Measurements from ENCODE around the gene ATP11A. TPM values are rescaled to one million over a fixed set of nuclear protein-coding genes. Genes with fewer than 3 reads are reported as not detected.

ATP11A gene
- total and polyA plus RNA-seq, 9 donors = 6.6 to 72.7 (median 34.9) TPM

DNA sequence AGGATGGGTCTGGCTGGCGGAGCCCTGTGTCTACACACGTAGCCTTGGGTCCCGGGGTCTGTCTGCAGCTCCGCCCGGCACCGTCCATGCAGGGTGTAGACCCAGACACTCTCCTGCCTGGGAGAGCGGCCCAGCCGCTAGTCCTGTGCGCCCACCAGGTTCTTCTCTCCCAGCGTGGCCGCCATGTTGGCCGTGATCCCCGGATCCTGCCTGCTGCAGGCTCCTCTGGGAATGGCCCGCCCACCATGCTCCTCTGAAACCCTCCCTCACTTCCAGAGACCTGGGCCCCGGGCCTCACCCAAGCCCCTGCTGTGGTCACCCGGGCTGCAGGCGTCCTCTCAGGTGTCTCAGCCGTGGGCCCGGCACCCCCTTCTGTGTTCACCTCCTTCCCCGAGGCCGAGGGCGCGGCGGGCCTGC lies 221.5 kb downstream of the ATP11A start:
- no peaks in the 10 kb centered on the region for H3K36me3 ChIP-seq
- H3K4me3 ChIP-seq = no peak overlapping the region
- peak in 1 of 5 donors; percentile 23 for DNase-seq
- H3K27me3 ChIP-seq = no peaks in the 10 kb centered on the region
- 93 to 95% (median 94%) methylated on average over 24 of the region's 24 CpGs for WGBS, 3 donors
- no peak overlapping the region for H3K27ac ChIP-seq
- TF ChIP-seq EP300 (IDR thresholded peaks at IDR 0.05) (no peak), POLR2A (IDR thresholded peaks at IDR 0.05) (no peak)
- TF ChIP-seq, protein P1, sequence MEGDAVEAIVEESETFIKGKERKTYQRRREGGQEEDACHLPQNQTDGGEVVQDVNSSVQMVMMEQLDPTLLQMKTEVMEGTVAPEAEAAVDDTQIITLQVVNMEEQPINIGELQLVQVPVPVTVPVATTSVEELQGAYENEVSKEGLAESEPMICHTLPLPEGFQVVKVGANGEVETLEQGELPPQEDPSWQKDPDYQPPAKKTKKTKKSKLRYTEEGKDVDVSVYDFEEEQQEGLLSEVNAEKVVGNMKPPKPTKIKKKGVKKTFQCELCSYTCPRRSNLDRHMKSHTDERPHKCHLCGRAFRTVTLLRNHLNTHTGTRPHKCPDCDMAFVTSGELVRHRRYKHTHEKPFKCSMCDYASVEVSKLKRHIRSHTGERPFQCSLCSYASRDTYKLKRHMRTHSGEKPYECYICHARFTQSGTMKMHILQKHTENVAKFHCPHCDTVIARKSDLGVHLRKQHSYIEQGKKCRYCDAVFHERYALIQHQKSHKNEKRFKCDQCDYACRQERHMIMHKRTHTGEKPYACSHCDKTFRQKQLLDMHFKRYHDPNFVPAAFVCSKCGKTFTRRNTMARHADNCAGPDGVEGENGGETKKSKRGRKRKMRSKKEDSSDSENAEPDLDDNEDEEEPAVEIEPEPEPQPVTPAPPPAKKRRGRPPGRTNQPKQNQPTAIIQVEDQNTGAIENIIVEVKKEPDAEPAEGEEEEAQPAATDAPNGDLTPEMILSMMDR (IDR thresholded peaks at IDR 0.05) = no peak
- intact Hi-C loops (cut with DNase I) = no loop called here
- H3K9me3 ChIP-seq = no peaks in the 10 kb centered on the region
- H3K4me1 ChIP-seq (ENCODE audit: insufficient read depth) = no peaks in the 10 kb centered on the region

DNA sequence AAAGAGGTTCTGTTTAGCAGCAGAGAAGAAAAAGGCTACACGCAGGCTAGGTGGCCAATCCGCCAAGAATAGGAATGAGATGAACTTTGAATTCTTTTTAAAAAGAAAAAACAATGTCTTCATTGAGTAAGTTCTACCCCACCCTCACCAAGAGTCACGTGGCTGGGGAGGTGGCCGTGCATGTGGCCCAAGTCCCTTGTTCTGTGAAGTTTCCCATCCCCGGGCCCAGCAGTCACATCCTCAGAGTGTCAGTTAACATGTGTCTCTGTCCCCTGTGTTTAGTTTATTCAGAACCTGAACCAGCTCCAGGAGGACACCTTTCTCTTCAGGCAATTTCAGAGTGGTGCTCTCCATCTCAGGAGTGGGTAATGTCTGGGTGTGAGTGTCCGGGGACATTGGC lies 222.0 kb downstream of the ATP11A start:
- TF ChIP-seq EP300 (IDR thresholded peaks at IDR 0.05) (no peak), POLR2A (IDR thresholded peaks at IDR 0.05) (no peak)
- TF ChIP-seq, protein P1 (IDR thresholded peaks at IDR 0.05) = no peak
- H3K27me3 ChIP-seq = no peaks in the 10 kb centered on the region
- intact Hi-C loops (cut with DNase I) = no loop called here

DNA sequence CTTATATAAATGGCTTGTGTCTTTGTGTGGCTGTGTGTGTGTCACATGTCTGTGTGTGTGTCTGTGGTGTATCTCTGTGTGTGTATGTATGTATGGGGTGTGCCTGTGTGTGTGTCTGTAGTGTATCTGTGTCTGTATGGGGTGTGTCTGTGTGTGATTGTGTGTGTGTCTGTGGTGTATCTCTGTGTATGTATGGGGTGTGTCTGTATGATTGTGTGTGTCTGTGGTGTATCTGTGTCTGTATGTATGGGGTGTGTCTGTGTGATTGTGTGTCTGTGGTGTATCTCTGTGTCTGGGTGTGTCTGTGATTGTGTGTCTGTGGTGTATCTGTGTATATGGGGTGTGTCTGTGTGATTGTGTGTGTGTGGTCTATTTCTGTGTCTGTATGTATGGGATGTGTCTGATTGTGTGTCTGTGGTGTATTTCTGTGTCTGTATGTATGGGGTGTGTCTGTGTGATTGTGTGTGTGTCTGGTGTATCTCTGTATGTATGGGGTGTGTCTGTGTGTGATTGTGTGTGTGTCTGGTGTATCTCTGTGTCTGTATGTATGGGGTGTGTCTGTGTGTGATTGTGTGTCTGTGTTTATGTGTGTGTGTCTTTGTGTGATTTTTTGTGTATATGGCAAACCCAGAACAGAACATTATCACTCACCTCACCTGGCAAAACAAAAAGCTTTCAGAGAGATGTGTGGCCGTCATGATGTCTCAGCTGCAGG lies 223.0 kb downstream of the ATP11A start:
- 41 to 62% (median 46%) methylated on average over 1 of the region's 1 CpG for WGBS, 3 donors
- no peak for TF ChIP-seq EP300 (IDR thresholded peaks at IDR 0.05)
- TF ChIP-seq, protein P1 (IDR thresholded peaks at IDR 0.05) = no peak
- TF ChIP-seq POLR2A (IDR thresholded peaks at IDR 0.05) = no peak
- H3K4me3 ChIP-seq = no peak overlapping the region
- no peak overlapping the region for H3K27ac ChIP-seq
- no peak for DNase-seq
- H3K4me1 ChIP-seq (ENCODE audit: insufficient read depth) = no peaks in the 10 kb centered on the region
- intact Hi-C loops (cut with DNase I) = no loop called here
- no peaks in the 10 kb centered on the region for H3K9me3 ChIP-seq
- no peaks in the 10 kb centered on the region for H3K27me3 ChIP-seq
- no peaks in the 10 kb centered on the region for H3K36me3 ChIP-seq

More for the DNA sequence above, 222.0 kb downstream of the ATP11A start:
- H3K36me3 ChIP-seq = no peaks in the 10 kb centered on the region
- WGBS, 3 donors = 91 to 93% (median 92%) methylated on average over 6 of the region's 6 CpGs
- H3K4me1 ChIP-seq (ENCODE audit: insufficient read depth) = no peaks in the 10 kb centered on the region
- no peak overlapping the region for H3K27ac ChIP-seq
- H3K4me3 ChIP-seq = no peak overlapping the region
- DNase-seq = peak in 1 of 5 donors; percentile 11
- H3K9me3 ChIP-seq = no peaks in the 10 kb centered on the region

DNA sequence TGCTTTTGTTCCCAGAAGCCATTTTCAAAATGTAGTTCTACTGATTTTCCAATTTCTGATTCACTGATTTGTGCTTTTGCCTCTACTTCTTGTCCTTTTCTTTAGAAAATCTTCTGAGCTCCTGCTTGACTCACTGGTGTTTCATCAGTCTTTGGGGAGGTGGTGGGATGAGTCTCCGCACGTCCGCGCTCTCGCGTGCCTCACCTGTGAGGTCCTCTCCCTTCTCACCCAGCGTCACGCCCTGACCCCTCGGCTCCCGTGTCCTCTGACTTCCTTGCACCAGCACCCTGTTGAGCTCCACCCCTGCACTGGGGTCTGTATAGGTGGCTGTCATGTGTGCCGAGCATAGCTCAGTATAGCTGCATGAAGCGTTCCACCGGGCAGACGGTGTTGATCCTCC lies 226.5 kb downstream of the ATP11A start:
- 92 to 94% (median 94%) methylated on average over 14 of the region's 14 CpGs for WGBS, 3 donors
- Histone ChIP-seq H3K36me3 (no peaks in the 10 kb centered on the region), H3K27me3 (no peaks in the 10 kb centered on the region), H3K4me1 (ENCODE audit: insufficient read depth) (no peaks in the 10 kb centered on the region), H3K27ac (no peak overlapping the region), H3K9me3 (no peaks in the 10 kb centered on the region), H3K4me3 (no peak overlapping the region)
- no peak for TF ChIP-seq EP300 (IDR thresholded peaks at IDR 0.05)
- TF ChIP-seq POLR2A (IDR thresholded peaks at IDR 0.05) = no peak
- TF ChIP-seq, protein P1 (IDR thresholded peaks at IDR 0.05) = no peak
- intact Hi-C loops (cut with DNase I) = no loop called here
- DNase-seq = peak in 1 of 5 donors; percentile 19
